ENCODE results near the gene VWA8.

GRCh38 chr13:41802684-41803444 is 158.0 kb downstream of the VWA8 start:
- TF ChIP-seq, protein P1, sequence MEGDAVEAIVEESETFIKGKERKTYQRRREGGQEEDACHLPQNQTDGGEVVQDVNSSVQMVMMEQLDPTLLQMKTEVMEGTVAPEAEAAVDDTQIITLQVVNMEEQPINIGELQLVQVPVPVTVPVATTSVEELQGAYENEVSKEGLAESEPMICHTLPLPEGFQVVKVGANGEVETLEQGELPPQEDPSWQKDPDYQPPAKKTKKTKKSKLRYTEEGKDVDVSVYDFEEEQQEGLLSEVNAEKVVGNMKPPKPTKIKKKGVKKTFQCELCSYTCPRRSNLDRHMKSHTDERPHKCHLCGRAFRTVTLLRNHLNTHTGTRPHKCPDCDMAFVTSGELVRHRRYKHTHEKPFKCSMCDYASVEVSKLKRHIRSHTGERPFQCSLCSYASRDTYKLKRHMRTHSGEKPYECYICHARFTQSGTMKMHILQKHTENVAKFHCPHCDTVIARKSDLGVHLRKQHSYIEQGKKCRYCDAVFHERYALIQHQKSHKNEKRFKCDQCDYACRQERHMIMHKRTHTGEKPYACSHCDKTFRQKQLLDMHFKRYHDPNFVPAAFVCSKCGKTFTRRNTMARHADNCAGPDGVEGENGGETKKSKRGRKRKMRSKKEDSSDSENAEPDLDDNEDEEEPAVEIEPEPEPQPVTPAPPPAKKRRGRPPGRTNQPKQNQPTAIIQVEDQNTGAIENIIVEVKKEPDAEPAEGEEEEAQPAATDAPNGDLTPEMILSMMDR (IDR thresholded peaks at IDR 0.05): no peak
- no peak for TF ChIP-seq POLR2A (IDR thresholded peaks at IDR 0.05)
